Stimulated activated naive CD8-positive, alpha-beta T cell treated with anti-CD3 and anti-CD28 coated beads, Interleukin-15, Interleukin-2, amounts not matched to agents 100 U/mL and 50 U/mL, for 24 hours (primary cell): ENCODE results near the gene FBXO42.
"Not testable (repeated sequence)": the region's sequence is repeated elsewhere in the genome, so short reads cannot be mapped to it uniquely, and the experiment has no call there.

Experiments used
- ATAC-seq: fragments of 150-1000 bp; cut with Tn5 transposase; one replicate; pipeline ENCODE4 v1.10.0; 2021
- DNase-seq: peaks from one replicate; pipeline ENCODE4 v3.0.0; 2021

The FBXO42 gene

DNA sequence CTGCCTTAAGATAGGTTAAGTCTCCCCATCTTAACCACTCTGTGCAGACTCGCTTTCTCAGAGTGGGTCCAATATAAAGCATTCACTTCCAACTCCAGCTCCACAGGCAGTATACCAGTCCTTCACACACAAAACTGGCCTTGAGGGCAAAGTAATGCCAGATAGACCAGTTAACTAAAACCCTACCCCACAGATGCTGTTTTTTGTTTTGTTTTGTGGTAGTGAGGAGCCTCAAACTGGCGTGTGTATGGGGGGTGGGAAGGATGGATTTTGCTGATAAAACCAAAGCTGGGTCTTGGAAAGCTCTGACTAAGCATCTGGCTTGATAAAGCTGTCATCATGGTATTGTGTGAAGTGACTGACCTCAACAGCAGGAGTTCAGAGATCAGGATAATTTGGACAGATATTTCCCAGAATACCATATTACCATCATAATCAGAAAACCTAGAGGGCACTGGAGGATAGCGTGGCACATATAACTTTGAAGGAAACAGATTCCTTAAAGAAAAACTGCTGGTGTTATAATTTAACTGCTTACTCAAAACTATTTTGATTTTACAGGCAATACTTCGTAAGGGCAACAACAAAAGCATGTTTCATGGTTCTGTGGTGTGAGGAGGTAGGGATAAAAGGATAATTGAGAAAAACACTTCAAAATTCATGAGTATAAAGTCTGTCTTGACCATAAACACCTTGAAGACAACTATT, 85.7 kb downstream of the FBXO42 start:
- DNase-seq: no peak
- no peak for ATAC-seq

DNA sequence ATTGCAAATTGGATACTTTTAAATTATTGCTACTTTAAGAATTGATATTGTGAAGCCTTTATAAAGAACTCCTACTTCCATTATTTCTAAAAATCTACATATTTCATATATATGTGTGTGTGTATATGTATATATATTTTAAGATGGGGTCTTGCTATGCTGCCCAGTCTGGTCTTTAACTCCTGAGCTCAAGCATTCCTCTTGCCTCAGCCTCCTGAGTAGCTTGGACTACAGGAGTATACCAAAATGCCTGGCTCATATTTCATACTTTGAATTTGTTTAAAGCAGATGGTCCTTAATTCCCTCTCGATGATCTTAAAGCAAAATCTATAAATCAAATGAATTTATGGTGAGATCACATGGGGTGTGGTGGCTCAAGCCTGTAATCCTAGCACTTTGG, 90.2 kb downstream of the FBXO42 start:
- ATAC-seq: no peak
- no peak for DNase-seq

DNA sequence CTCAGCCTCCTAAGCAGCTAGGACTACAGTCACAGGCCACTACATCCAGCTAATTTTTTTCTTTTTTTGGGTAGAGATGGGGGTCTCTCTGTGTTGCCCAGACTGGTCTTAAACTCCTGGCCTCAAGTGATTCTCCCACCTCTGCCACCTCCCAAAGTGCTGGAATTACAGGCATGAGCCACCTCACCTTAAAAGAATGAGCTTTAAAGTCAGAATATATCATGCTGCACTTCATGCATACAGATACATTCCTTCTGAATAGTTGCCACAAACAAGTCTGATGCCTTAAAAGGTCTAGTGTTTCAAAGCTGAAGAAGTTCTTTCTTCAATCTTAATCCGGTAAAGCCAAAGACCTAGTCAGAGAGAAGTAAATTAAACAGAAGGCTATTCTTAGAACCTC, 91.5 kb downstream of the FBXO42 start:
- no peak for ATAC-seq

DNA sequence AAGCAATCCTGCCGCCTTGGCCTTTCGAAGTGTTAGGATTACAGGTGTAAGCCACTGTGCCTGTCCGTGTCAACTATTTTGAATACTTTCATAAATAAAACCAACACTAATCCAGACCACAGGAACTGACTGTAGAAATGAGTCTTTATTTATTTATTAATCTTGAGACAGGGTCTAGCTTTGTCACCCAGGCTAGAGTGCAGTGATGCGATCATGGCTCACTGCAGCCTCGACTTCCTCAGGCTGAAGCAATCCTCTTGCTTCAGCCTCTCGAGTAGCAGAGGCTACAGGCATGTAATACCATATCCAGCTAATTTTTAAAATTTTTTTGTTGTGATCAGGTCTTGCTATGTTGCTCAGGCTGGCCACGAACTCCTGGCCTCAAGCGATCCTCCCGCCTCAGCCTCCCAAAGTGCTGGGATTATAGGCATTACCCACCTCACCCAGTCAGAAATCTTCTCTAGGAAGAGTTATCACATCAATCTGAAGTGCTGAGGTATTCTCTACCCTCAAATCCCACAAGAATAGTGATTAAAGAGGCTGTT, 93.6 kb downstream of the FBXO42 start:
- no peak for DNase-seq
- no peak for ATAC-seq

More for the DNA sequence above, 91.5 kb downstream of the FBXO42 start:
- DNase-seq: no peak

DNA sequence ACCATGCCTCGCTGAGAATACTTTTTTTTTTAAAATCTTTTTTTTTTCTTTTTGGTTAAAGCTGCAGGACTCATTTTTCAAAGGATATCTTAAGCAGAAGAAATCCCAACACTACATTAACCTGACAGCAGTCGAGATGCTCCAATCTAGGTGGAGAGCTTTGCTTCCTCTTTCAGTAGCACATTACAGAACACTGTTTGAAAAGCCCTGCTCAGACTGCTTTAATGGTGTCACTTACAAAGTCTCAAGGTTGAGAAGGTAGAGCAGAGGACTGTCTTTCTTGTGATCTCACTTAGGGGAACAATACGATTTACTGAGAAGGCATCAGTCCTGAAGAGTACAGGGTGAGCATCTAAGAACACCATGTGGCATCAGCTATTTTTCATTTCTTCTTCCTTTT, 94.3 kb downstream of the FBXO42 start:
- no peak for ATAC-seq
- DNase-seq: no peak

DNA sequence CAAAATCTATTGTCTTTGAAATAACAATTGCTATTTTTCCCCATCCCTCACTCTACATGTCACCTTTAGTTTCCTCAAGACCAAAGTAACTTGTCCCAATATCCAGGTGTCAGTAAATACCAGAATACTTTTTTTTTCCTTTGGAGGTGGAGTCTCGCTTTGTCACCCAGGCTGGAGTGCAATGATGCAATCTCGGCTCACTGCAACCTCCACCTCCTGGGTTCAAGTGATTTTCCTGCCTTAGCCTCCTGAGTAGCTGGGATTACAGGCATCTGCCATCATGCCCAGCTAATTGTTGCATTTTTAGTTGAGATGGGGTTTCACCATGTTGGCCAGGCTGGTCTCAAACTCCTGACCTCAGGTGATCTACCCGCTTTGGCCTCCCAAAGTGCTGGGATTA, 94.7 kb downstream of the FBXO42 start:
- not testable (repeated sequence) for ATAC-seq, DNase-seq

DNA sequence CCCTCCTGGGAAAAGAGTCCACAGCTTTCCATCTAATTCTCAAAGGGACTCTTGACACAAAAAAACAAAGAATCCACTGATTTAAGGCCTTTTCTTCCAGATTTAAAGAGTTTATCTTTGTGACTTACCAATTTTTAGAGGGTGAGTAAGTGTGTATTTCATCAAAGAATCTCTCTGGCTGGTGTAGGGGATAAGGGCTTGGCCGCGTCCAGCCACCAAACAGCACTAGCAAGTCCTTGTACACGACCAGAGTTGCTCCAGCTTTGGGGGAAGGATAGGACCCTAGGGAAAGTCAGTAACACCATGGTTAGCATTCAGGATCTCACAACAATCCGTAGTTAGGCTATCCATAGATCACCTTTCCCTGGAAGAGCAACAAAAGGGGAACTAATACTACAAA, 95.8 kb downstream of the FBXO42 start:
- no peak for ATAC-seq
- DNase-seq: no peak

DNA sequence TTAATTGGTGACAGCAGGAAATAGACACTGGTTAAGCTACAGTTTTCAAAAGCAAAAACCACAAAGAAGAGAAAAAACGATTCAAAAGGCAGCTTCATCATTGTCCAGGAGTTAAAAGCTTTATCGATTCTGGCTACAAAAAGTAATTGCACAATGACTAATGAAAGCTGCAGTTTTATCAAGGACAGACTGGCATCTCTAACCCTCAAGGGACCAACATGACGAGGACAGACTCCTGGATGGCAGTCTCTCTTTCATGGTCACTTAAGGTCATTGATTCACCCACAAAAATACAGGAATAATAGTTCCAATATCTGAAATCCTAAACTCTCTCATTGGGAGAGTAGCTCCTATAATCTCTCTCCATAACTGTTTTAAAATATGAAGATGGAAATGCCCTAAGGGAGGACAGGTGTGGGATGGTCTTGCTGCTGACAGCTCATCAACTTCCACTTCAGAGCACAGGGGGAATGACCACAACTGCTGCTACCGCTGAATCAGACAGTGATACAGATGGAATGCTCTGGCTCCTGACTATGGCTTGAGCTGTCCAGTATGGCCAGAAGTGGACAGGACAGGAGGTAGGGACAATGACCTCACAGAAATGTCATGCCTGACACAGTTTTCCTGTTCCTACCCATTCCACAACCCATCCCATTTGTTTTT, 97.9 kb downstream of the FBXO42 start:
- DNase-seq (no peak), ATAC-seq (no peak)

DNA sequence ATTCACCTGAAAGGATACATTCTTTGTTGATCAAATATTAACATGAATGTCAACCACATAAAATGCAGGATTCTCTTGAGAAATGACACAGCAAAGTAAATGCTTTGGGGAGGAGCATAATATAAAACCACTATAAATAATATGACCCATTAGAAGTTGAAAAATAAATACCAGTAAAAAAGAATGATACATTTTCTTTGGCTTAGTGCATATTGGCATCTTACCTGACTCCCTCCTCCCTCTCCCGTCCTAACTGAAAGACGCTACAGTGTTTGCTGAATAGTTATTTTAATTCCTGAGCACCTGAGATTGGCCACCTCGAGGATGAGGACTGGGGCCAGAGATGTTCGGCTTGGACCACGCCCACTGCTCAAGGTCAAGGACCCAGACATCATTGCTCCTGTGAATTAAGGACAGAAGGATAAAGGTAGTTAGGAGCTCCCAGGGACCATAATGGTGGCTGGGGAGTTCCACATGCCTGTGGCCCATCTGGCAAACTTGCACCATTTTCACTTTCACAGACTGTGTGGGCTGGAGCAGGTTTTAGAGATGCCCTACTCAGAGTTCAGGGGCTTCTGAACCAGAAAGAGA, 98.9 kb downstream of the FBXO42 start:
- no peak for DNase-seq
- ATAC-seq: no peak

DNA sequence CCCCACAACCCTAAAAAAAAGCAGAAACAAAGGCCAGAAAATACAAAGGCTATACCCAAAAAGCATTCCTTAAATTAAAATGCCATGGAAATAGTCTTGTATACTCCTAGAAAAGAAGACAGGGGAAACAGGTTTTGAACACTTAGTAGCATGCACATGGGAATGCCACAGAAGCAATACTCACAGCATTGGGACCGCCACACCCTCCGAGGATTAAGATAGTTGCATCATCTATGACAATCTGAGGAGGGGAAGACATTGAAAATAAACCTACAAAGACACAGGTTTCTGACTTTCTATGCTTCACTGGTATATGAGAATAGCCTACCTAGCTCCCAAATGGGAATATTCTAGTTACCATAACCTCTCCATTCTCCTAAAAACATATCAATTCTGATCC, 99.4 kb downstream of the FBXO42 start:
- DNase-seq: no peak
- ATAC-seq: no peak

DNA sequence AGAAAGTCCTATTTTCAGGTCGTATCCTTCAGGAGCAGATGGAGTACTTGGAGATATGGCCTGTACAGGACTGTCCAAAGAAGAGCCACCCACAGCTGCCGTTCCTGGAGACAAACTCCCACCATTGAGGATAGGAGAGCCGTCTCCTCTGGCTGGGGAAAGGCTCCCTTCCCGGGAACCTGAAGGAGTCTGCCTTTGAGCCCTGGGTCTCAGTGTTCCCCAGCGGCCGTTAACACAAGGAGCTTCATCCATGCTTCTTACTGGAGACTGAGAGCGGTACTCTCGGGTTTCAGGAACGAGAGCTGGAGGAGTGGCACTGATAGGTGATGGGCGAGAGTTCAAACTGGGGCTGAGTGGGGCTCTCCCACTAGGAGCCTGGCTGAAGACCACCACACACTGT, 100.9 kb downstream of the FBXO42 start:
- ATAC-seq: no peak
- DNase-seq: no peak

DNA sequence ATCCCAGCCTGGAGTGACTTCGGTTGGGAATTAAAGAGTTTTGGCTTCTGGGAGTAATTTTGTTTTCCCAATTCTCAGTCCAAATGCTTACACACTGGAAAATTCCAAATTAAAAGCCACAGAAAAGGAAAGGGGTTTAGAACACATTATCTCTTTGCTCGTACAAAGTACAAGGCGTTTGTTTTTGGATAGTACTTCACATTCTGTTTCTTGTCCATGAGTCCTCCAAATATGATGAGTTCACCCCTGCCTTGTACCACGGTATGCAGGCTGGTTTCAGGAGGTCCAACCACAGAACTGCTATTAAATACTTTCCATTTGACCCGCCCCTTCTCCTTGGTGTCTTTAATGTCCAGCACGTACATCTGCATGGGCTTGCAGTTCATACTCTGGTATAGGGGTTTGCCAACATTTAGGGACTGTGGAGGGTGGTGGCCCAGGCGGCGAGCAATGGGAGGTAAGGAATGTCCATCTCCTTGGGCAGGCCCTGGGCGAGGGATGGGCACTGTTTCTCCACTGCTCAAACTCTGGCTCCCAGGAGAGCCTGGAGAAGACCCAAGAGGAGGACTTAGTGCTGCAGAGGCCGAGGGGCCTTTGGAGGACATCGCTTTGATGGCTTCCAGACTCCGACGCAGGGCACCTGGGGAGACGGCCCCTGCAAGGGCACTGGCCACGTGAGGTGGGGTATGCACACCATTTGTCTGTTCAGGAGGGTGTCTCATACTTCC, 101.6 kb downstream of the FBXO42 start:
- DNase-seq: no peak

DNA sequence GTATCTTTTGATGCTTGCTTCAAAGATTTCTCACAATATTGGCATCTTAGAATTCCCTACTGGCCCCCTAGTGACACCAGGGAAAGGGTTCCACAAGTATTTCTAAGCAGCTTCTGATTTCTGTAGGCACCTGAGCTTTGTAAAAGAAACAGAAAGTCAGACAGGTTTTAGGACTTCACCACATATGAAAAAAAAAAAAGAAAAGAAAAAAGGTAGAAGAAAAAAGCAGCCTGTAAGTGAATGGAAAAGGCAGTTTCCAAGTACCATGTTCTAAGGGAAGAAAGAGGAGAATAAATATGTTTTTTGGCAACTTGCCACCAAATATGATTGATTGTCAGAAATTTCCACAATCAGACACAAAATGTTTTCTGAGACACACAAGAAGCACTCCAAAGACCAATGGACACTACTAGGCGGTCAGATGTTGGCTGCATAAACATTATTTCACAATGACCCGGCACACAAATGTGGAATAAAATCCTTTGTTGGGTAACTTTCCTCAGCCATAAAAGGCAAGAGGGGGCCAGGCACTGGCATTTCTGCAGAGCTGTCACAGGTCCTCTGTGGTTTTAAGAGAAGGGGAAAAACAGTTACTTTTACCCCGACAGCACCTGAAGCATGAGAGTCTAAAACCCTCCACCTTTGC, 102.6 kb downstream of the FBXO42 start:
- DNase-seq (no peak), ATAC-seq (no peak)

More for the DNA sequence above, 101.6 kb downstream of the FBXO42 start:
- no peak for ATAC-seq

DNA sequence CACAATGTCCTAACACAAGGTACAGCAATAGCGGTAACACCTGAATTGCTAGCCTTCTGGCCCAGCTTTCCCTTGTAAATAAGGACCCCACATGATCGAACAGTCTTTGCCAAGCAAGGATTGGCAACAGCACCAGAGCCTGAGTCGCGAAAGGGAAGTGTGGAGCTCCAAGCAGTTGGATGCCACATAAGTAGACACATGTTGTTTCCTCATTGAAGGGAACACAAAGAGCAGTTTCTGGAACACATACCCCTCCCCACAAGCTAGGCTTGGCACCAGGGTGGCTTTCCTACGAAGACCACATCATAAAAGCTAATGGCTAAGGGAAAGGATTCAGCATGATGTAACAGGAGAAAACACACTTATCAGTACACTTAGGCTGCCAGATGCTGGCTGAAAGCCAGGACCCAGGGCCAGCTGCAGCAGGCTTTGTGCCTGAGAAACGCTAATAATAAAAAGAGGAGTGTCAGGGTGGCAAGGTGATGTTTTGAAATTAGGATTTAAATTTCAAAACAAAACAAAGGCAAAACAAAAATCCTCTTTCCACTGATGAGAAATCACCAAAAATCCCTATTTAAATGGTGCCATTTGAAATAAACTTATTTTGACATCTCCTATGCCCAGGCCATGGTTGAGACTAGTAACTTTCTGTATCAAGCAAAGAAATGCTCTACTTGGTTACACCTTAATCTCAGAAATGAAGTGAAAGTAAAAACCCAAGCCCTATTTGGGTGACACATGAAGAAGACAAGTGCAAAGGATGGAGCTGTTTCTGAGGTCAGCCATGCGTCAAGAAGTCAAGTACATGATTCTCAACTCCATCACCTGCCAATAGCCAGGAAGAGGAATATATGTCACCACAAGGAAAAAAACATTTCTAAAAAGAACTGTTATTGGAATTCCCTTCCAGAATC, 103.4 kb downstream of the FBXO42 start:
- DNase-seq (no peak), ATAC-seq (no peak)

DNA sequence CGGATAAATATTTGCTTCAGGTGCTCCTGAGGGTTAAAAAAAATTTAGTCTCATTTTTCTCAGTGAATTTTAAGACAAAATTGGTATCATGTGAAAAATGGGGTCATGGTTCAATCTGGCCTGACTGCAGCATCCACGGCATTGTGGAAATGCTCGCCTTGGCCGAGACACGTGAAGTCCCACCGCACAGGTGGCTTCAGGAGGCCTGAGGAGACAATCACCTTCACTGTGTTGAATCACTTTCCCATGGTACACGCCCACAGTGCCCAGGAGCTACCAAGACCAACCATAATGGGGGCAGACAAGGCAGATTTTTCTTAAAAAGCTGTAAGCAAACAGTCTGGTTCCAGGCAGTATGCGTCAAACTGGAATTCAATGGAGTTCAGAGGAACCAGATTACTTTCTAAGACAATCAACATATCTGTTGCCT, 104.3 kb downstream of the FBXO42 start:
- DNase-seq (no peak), ATAC-seq (no peak)

DNA sequence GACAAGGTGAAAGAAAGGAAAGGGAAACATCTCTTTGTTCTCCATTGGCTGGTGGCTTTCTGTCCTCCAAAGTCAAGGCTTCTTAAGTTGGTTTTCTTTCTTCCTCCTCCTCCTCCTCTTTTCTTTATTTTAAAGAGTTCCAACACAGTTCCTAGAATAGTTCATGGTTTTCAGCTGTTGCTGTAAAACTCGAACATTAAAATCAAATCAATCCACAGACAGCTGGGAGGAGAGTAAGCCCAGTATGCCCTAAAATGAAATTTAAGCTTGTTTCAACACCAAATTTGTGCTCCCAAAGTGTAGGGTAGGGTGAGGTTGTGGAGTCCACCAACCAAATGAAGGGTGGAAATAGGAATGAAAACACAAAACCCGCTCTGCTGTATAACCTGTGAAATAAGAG, 104.8 kb downstream of the FBXO42 start:
- no peak for ATAC-seq

DNA sequence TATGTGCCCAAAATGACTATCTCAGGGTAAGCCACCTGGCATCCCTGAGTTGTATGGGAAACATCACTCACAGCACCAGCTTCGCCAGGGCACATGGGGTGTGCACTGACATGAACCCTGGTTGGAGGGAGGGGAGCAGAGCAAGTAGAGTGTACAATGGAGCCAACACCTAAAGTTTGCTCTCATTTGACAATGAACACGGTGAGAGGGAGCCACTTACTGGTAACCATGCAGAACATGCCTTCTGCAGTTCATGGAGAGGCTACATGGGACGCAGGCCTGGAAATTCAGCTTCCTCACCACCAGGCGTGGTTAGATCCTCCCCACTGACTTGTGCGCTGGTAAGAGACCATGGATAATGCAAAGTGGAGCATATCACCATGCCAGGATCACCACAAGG, 105.3 kb downstream of the FBXO42 start:
- ATAC-seq (no peak), DNase-seq (no peak)

More for the DNA sequence above, 104.8 kb downstream of the FBXO42 start:
- DNase-seq: no peak

DNA sequence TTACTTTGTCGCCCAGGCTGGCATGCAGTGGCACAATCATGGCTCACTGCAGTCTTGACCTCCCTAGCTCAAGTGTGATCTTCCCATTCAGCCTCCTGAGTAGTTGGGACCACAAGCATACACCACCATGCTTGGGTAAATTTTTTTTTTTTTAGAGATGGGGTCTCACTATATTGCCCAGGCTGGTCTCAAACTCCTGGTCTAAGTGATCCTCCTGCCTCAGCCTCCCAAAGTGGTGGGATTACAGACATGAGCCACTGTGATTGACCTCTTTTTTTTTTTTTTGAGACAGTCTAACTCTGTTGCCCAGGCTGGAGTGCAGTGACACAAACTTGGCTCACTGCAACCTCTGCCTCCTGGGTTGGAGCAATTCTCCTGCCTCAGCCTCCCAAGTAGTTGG, 106.0 kb downstream of the FBXO42 start:
- DNase-seq, ATAC-seq: not testable (repeated sequence)

DNA sequence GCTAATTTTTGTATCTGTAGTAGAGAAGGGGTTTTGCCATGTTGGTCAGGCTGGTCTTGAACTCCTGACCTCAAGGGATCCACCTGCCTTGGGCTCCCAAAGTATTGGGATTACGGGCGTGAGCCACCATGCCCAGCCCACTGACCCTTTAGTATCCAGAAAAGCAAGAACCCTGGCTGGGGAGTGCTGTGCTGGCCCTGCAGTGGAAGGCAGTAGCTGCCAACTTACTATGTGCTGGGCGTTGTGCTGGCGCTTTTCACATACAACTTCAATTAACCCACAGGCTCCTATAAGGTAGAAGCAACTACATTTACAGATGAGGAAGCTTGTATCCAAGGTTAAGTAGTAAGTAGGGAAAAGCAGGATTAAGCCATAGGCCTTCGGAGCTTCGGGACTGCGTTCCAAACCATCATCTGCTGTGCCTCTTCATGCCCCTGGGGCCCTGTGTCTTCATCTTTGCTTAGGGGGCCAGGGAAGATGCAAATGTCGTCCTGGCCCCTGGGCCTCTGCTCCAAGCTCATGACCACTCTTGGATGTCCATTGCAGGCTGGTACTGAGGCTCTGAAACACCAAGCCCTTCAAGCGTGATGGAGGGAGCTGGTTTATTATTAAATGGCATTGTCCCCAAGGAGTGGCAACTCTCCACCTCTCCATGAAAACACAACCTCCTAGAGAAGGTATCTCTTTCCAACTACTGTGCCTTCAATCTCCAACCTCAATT, 106.6 kb downstream of the FBXO42 start:
- DNase-seq (no peak), ATAC-seq (no peak)

DNA sequence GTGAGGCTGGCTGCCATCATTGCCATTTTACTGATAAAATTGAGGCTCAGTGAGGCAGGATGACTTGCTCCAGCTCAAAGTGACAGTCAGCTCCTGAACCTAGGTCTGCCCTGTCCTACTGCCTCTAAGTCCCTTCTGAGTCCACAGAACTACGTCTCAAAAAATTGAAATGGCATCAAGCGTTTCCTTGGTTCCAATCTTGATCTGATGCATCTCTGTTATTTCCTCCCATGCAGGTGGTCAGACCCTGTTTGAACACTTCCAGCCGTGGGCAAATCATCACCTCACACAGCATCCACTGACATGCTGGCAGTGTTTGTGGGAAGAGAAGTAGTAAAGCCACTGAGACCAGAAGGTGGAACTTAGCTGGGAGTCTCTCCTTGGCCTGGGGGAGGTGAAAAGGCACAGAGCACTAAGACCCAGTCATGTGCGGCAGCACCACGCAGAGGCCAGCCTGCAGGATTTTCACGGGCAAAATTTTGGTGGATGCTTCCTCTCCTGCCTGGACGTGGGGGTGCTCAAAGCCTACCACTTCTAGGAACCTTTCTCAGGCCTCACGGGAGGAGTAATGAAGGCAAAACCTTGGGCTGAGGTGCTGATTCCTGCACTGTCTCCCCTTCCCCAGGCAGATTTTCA, 107.5 kb downstream of the FBXO42 start:
- DNase-seq (no peak), ATAC-seq (no peak)
